AG20443 (cell line): Measurements from ENCODE around the gene OR14I1.
"Not testable (repeated sequence)": the region's sequence is repeated elsewhere in the genome, so short reads cannot be mapped to it uniquely, and the experiment has no call there.

Experiments
- DNase-seq: peaks from one replicate; pipeline ENCODE4 v3.0.0; 2012; ENCODE audit warnings: low spot score, mixed read lengths

The OR14I1 gene

GRCh38 chr1:248688527-248689298, 13.9 kb downstream of the OR14I1 start:
- DNase-seq = no peak

DNA sequence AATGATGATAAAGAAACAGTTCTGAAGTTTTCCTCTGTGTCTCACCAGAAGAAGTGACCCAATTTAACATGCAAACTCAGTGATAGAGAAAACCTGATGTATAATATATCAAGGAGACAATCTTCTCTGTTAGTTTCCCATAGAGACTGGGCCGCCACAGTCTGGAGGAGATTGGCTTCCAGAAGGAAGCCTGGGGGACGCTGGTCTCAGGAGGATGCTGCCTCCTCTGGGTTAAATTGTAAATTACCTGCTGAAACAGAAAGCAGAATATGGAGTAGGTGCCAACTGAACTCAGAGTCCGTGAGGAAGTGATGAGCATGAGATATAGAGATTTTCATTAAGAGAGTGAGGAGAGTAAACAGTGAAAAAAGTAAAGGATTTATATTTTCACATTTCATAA, 15.8 kb downstream of the OR14I1 start:
- DNase-seq = no peak

DNA sequence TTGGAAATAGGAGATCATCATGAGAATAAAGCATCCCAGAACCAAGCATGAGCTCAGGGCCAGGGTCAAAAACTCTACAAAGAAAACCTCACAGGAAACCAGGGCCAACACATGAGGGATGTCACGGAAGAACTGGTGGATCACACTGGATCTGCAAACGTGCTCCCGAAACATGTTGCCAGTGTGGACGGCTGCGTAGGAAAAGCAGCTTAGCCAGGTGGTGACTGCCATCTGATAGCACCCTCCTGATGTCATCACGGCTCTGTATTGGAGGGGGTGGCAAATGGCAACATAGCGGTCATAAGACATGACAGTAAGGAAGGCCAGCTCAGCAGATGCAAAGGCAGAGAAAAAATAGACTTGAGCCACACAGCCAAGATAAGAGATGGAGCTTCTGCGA, 20.9 kb downstream of the OR14I1 start:
- DNase-seq = no peak

DNA sequence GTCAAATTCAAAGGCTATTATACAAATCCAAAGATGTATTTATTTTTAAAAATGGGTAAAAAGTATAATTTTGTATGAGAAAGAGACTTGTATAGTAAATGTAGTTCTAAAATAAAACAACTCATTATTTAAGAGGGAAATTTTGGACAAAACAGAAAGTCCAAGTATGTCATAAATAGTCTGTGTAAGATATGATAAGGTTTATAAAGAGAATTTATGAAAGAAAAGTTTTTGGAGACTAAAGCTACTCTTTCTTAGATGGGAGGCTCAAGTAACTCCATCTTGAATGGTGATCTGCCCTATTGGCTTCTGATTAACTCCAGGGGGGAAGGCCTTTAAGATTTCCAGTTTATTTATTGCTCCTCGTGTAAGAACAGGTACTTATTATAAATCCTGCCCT, 32.6 kb downstream of the OR14I1 start:
- no peak for DNase-seq

DNA sequence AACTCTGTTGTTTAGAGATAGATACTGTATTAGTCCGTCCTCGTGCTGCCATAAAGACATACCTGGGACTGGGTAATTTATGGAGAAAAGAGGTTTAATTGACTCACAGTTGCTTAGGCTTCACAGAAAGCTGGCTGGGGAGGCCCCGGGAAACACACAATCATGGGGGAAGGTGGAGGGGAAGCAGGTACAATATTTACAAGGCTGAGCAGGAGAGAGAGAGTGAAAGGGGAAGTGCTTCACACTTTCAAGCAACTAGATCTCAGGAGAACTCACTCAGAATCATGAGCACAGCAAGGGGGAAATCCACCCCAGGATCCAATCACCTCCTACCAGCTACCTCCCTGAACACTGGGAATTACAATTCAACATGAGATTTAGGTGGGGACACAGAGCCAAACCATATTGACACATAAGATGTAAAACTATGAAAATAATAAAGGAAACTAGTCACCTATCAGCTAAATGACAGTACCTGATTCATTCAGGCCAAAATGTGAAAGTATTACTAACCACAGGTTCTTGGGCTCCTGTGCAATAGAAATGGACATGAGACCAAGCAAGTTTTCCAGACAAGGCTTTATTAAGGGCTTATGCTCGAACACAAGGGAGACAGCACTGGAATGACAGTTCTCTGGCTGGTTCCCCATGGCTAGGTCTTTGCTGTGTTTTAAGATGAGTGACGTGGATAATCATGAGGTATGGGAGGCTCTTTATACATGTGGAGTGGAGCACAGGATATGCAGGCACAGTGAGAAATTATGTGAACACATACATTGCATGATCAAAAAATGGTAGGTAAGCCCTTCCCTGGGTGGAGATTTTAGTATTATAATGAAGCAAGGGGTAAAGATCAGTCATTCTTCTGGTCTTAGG, 38.9 kb downstream of the OR14I1 start:
- DNase-seq = not testable (repeated sequence)

- DNase-seq = not testable (repeated sequence)
Measured at GRCh38 chr1:248656797-248657196, 45.8 kb downstream of the OR14I1 start.

DNA sequence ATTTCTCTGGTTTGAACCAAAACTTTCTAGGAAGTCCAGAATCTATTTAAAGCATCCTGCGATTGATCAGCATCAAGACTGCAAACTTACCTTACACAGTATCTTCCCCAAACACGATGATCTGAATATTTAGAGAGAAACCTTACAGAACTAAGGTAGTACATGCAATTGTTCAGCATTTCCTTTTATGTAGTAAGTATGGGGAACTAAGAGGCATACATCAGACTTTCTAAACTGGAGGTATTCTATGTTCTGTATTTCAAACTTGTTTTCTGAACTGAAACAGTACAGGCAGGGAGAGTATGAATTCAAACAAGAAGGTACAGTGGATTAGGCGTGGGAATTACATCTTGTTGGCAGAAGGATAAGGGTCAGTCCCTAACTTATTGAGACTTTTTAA, 47.2 kb downstream of the OR14I1 start, which contains the start of gene OR2T27:
OR2T27 (minus strand) TSS at position 175 of the 400 bp plus-strand sequence. CDS start 4,644 bp downstream, outside the sequence.
- DNase-seq = not testable (repeated sequence)
